Fibroblast of skin of right quadriceps (primary cell): Measurements from ENCODE around the gene TECPR1.
A peak's percentile ranks its signal among the peaks of the same experiment; 100 is the strongest.

Source experiments
- DNase-seq: peaks from one replicate; pipeline ENCODE4 v3.0.0-alpha.2; 2013

The TECPR1 gene

DNA sequence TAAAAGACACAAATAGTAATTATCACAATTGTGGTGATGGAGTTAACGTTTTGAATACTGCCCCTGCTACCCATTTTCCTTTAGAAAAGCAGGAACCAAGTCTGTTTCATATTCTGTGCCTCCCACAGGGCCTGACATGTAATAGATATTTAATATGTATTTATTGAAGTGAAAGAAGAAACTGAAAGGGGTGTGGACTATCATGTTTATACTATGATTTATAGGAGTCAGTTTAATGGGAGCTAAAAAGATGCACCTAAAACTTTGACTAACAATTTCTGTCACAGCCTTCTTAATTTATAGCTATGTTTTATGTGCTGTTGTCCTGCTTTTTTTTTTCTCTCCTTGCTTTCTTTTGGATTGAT lies 64.9 kb downstream of the TECPR1 start:
- no peak for DNase-seq

DNA sequence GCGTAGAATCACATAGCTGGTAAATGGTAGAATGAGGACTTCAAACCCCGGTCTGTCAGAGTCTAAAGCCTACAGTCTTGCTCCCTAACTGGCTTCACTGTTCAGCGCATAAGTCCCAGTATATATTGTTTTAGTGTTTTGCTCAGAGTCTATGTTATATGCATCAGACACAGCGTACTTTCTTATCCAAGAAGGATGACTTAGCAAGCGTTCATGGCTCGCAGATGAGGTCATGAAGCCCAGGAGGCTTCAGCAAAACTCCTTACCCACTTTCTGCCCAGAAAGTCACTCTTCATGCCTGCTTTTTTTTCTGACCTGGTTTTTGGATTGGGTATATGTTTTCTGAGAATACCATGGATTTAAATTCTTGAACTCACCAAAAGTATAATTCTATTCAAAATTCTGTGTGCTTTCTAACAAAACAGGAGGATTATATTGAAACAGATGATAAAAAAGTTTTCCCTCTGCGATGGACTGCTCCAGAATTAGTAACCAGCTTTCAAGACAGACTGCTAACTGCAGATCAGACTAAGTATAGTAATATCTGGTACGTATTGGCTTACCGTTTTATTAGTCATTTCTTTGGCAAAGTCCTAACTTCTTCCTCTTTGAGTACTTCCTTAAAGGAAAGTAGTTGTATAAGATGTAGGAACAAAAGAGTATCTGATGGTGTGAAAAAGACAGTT lies 65.4 kb downstream of the TECPR1 start:
- DNase-seq = peak; percentile 47

DNA sequence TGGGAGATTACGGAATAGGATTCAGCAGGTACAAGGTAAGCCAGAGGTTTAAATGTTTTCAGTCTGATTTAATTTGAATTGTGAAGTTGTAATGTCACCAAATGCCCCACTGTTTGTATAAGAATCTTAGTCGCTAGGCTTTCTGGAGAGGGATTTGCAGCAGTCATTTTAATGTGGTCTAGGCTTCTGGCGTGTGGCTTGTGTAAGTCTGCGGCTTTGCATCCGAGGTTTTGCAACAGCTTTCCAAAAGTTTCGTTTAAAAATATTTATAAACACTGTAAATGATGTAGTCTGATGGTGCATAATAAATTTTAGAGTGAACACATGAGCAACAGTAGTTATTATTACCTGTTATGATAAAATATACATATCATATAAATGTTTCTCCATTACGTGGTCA lies 66.9 kb downstream of the TECPR1 start:
- DNase-seq = no peak

DNA sequence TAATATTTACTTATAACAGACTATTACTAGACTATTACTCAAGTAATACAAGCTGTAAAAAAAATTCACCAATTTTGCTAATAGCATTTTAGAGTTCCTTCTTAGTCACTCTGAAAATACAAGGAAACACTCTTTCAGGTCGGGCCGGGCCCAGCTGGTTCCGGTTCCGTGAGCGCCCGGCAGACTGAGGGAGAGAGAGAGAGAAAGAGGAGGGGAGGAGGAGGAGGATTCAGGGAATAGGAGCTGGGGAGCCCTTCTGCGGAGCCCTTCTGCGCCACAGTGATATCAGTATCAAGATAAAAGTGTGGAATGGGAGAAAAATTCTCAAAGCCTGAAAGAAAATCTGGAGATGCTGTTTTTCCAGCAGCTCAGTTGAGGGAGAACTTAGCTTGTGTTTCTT lies 71.3 kb downstream of the TECPR1 start:
- no peak for DNase-seq

DNA sequence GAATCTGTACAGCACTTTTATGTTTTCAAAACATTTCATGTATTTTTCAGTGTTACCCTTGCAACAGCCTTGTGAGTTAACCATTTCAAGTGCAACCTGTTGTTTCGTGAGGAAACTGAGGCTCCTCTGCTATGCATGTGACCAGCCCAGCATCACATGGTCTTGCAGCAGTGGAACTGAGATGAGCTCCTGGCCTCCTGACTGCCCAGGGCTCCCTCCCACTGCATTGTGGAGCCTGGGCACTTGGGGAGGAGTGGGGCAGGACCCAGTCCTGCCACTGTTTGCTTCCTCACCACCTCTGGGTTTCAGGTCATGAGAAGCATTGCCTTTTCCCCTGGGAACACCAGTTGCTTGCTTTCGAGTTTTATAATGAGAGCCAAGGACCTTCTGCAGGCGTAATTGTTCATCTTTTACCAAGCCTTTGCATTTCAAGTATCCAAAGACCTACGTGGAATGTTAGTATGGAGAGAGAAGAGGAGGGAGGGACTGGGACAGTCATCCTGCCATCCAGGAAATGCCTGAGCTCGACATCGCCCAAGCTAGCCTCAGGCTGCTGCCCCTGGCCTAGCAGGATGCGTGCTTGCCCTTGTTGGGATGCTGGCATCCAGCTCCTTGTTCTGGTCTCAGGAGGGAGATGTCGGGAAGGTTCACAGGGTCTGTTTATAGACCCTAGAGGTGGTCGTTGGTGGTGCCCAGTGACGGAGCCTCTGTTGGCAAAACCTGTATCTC lies 73.1 kb downstream of the TECPR1 start:
- no peak for DNase-seq

DNA sequence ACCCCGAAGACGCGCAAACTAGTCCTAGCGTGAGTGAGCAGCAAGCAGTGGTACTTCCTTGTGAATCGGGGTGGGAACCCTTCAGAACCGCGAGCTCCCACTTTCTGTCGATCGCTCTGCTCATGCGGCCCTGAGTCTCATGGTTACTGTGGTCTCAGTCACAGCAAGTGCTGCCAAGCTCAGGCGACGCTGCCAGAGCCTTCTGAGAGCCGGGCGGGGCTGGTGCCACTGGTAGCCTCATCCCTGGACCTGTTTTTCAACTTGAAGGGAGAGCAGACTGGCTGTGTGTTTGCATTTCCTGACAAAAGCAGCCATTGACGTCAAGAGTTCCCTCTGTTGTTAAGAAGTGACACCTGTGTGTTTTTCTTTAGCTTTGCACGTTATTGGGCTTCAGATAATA lies 73.7 kb downstream of the TECPR1 start:
- DNase-seq = no peak

DNA sequence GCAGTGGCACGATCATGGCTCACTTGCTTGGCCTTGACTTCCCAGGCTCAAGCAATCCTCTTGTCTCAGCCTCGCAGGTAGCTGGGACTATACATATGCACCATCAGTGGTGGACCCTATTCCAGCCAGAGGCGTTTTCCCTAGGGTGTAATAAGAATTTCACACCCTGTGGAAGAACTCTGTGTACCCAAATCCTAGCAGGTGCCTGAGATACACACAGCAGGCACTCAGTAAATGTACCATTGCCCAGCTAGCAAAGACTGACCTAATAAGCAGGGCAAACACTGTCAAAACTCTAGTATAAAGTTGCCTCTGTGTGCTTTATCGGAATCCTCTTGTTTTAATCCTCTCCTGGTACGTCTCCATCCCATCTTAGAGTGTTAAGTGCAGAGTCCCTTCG lies 74.5 kb downstream of the TECPR1 start:
- DNase-seq = no peak

DNA sequence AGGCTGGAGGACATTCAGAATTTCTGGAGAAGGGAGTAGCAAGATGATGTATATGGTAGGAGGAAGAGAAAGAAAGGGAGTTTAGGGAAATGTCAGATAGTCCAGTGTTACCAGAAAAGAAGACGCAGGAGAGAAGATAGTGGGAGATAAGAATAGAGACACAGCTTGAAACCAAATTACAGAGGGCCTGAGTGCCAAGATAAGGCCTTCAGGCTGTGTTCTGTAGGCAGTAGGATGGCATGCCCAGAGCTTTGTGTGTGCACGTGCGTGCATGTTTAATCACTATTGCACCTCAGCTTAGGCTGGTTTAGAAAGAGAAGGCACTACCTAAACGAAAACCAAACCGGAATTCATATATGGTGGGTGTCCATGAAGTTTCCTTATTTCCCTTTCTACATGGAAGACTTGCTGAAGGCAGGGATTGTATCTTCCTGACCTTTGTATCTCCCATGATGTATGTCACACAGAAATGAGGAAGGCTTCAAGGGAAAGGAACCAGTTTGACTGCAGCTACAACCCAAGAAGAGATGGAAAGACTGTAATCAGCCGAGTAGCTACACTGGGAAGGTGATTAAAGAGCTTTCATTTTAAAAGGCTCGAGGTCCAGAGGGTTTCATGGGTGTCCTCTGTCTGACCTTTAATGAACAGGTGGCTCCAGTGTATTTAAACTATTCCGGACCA lies 76.6 kb downstream of the TECPR1 start:
- no peak for DNase-seq

DNA sequence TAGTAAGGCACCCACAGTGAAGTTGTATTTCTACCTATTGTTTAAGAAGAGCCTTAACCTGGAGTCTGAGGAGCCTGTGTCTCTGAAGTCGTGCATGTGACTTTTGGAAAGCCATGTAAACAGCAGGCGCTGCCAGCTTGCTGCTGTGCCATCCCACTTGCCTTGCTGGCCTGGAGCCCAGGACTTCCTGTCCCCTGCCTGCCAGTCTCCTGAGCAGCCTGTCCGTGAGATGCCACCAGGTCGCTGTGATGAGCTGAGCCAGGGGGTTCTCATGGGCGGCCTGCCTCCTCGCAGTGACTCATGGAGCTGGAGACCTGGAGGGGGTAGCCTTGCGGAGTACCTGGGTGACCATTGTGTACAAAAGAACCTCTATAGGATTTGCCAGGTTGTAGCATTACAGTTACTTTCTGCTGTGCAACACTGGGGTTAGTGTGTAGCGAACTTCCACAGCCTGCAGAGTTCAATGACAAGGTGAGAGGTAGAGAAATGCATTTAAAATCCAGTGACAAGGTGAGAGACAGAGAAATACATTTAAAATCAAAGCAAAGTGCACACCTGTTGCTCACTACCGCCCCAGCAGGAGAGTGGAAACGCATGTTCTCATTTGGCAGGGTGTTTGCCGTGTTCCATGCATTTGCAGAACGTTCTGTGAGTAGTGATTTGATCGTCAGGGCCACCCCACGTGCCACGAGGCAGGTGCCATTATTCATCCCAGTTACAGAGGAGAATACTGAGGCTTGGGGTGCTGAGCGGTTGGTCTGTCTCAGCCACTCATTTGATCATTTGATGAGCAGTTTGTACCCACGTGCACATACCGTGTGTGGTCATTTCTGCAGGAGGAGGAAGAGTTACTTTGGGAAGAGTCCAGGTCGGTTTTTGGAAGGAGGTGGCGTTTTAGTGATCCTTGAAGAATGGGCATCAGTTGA lies 77.4 kb downstream of the TECPR1 start:
- no peak for DNase-seq

DNA sequence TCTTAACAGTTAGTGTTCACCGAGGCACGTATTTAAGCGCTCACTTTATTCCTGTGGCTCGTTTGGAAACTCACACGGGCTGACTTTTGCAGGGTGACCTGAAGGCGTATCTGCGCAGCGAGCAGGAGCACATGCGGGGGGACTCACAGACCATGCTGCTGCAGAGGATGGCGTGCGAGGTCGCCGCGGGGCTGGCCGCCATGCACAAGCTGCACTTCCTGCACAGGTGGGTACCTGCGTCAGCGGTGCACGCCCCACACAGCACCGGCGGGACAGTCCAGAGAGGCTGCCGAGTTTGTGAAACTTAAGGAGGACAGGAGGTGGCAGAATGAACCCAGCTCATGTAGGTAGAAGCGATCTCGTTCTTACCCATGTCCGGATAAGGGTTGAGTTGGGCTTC lies 80.6 kb downstream of the TECPR1 start:
- DNase-seq = no peak

DNA sequence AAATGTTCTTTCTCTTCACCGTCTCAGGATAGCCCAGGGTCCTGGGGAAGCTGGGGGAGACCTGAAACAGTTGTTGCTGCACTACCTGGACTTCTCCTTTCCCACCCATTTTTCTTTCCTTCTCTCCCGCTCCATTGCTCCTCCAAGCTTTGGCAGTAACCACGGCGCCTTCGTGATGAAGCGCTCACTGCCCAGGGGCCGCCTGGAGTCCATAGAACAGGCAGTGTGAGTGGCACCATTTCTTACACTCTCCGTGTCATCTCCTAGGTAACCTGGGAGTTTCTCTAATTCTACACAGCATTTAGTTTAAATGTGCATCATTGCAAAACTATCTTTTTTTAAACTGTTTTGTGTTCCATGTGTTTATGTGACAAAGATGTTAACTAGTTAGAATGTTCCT lies 81.1 kb downstream of the TECPR1 start:
- DNase-seq = no peak

DNA sequence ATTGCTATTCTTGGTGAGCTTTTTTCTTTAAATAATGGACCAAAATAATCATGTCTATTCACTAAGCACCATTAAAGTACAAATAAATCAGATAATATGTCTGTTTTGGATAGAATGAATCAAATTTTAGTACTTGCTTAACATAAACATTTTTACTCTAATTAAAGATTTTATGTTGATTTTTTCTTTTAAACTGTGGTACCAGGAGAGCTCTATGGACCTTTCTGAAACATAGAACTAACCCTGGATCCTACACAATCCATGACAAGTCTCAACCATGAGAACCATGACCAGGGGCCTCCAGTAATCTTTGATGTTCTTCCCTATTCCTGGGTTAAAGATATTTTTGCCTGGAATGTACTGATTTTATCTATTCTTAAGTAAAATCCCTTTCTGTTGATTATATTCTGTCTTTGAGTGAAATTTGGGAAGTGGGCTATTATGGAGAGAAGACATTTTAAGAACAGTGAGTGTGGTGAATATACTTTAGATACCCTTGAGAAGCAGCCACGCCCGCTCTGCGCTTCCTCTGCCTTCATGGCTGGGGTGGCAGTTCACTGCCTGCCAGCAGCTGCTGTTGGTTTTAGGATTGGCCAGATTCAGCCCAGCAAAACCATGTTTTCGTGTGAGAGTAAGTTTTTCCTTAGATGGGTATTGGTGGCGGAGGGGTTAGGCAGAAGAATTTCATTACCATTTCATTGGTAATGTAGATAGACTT lies 83.0 kb downstream of the TECPR1 start:
- DNase-seq = no peak

DNA sequence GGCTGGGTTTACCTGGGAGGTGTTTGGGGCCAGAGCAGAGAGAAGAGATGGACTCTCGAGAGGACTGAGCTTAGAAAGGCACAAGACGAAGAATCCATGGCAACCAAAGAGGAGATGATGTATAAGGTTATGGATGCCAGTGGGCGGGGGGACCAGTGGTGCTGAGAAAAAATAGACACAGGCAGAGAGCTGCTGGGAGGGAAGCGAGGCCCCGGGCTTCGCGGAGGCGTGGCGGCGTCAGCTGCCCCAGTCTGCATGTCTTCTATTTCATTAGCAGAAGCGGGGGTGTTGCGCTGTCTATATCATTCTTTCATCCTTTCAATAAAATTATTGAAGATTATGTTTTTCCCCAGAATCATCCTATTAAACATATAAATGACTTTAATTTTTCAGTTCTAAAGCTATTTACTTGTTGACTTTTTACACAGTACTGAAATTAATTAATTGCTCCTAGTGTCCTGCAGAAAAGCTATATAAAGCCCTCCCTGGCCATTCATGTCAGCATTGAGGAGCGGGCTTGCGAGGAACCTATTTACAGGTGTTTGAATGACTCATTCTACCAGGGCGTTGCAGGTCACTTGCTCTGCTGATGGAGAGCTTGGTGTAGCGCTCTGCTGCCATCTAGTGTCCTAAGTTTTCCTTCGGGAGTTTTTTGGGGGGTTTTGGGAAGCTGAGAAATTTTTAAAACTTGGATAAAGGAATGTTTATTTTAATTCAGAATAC lies 83.7 kb downstream of the TECPR1 start:
- peak; percentile 45 for DNase-seq

DNA sequence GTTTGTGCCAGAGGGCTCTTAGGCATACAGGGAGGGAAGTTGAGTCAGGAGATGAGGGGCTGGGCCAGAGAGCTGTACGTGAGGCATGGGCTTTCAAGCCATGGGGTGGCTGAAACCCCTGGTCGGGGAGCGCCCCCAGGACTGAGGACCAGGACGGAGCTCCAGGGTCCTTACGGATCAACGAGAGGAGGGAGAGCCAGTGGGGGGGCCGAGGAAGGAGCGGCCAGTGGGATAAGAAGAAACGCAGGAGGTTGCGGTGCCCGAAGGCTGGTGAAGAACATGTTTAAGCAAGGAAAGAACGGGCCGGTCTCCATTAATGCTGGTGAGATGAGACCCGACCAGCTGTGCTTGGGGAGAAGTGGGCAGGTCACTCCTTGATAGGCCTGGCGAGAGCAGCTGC lies 84.4 kb downstream of the TECPR1 start:
- no peak for DNase-seq

DNA sequence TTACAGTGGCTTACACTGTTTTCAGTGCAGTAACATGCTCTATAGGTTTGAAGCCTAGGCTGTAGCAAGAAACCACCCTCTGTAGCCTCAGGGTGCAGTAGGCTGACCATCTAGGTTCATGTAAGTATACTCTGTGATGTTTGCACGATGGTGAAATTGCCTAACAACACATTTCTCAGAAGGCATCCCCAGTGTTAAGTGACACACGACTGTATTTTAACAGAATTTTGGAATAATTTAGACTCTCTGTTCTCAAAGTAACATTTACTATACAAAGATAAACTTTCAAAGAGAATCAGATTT lies 85.4 kb downstream of the TECPR1 start:
- no peak for DNase-seq

DNA sequence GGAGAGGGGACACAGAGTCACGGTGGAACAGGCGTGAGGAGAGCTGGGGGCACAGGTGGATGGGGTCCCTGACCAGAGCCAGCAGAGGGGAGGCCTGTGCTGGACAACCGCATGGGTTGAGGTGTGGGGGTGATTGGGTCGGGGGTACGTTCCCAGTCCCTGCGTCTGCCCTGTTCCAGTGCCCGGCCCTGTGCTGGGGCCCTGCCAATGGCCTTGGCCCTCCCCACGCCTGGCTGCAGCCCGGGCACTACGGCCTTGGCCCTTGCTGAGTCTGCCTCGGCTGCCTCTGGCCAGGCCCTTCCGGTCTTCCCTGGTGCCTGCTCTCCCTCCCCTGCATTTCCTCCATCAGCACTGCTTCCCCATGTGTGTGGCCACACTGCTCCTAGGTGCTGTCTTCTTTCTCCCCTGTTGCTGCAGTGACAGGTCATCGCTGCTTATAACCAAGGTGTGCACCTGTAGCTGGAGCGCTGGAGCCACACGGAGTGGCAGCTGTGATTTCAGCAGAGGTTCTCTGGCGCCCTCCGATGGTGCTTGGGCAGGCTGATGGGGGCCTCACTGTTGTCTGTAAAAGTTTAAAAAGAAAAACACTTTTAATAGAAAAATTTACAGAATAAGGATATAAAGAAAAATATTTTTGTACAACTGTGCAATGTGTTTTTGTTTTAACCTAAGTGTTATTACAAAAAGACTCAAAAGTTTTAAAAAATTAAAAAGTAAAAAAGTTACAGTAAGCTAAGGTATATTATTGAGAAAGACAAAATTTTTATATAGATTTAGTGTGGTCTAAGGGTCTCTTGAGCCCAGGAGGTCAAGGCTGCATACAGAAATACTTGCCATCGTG lies 86.0 kb downstream of the TECPR1 start:
- no peak for DNase-seq
